Left ventricle myocardium superior (tissue), 1 donor: ENCODE results near the gene LCE3C. TPM values are rescaled to one million over a fixed set of nuclear protein-coding genes. Genes with fewer than 3 reads are reported as not detected.

Source experiments
- total RNA-seq: library from RNA; stranded (reverse); fragmentation: NEBNext Ultra II Directional; extraction: Animal tissue kit (Norgen Biotek cat#: 25700); gene quantifications from one replicate; pipeline ENCODE4 v1.2.1, GENCODE V29; 2021
- donor health status: DM: no; HTN: yes; CAD: no; lungs with severe emphysema.

LCE3C gene
- total RNA-seq, 1 donor from 2014 or later = not detected

Other genes with a start within 250 kb of the LCE3C start
- gene FLG2, start 240.2 kb upstream of the LCE3C start, total RNA-seq = not detected
- not detected for gene CRNN, start 186.0 kb upstream of the LCE3C start, total RNA-seq
- not detected for gene LCE5A, start 89.4 kb upstream of the LCE3C start, total RNA-seq
- gene CRCT1, start 85.8 kb upstream of the LCE3C start, total RNA-seq = not detected
- not detected for gene LCE3E, start 33.5 kb upstream of the LCE3C start, total RNA-seq
- gene LCE3D, start 19.7 kb upstream of the LCE3C start, total RNA-seq = not detected
- not detected for gene LCE3B, start 13.6 kb downstream of the LCE3C start, total RNA-seq
- not detected for gene LCE3A, start 22.9 kb downstream of the LCE3C start, total RNA-seq
- gene LCE2D, start 63.1 kb downstream of the LCE3C start, total RNA-seq = not detected
- gene LCE2C, start 75.0 kb downstream of the LCE3C start, total RNA-seq = not detected
- gene LCE2B, start 85.9 kb downstream of the LCE3C start, total RNA-seq = not detected
- gene LCE2A, start 98.1 kb downstream of the LCE3C start, total RNA-seq = not detected
- not detected for gene LCE4A, start 107.9 kb downstream of the LCE3C start, total RNA-seq
- gene KPRP, start 157.8 kb downstream of the LCE3C start, total RNA-seq = not detected
- gene LCE1F, start 174.9 kb downstream of the LCE3C start, total RNA-seq = not detected
- gene LCE1E, start 186.0 kb downstream of the LCE3C start, total RNA-seq = not detected
- gene LCE1D, start 196.5 kb downstream of the LCE3C start, total RNA-seq = not detected
- not detected for gene LCE1C, start 206.4 kb downstream of the LCE3C start, total RNA-seq
- gene LCE1B, start 211.7 kb downstream of the LCE3C start, total RNA-seq = not detected
- gene LCE1A, start 227.2 kb downstream of the LCE3C start, total RNA-seq = not detected
- gene LCE6A, start 242.6 kb downstream of the LCE3C start, total RNA-seq = not detected